Measurements from ENCODE around the gene XPO5. TPM values are rescaled to one million over a fixed set of nuclear protein-coding genes. Genes with fewer than 3 reads are reported as not detected.
"Not testable (repeated sequence)": the region's sequence is repeated elsewhere in the genome, so short reads cannot be mapped to it uniquely, and the experiment has no call there.

The XPO5 gene
- total RNA-seq, 1 donor = 43.2 TPM

DNA sequence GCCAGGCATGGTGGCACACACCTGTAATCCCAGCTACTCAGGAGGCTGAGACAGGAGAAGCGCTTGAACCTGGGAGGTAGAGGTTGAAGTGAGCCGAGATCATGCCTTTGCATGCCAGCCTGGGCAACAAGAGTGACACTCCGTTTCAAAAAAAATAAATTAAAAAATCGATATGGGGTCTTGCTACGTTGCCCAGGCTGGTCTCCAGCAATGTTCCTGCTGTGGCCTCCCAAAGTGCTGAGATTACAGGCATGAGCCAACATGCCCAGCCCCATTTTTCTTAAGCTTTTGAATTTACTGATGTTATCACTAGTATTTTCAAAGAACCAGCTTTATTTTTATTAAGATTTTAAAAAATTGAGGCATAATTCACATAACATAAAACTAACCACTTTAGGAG is 35.3 kb downstream of the XPO5 start:
- no peak overlapping the region for H3K4me3 ChIP-seq (ENCODE audit: low read depth, low read length)
- TF ChIP-seq, protein P1, sequence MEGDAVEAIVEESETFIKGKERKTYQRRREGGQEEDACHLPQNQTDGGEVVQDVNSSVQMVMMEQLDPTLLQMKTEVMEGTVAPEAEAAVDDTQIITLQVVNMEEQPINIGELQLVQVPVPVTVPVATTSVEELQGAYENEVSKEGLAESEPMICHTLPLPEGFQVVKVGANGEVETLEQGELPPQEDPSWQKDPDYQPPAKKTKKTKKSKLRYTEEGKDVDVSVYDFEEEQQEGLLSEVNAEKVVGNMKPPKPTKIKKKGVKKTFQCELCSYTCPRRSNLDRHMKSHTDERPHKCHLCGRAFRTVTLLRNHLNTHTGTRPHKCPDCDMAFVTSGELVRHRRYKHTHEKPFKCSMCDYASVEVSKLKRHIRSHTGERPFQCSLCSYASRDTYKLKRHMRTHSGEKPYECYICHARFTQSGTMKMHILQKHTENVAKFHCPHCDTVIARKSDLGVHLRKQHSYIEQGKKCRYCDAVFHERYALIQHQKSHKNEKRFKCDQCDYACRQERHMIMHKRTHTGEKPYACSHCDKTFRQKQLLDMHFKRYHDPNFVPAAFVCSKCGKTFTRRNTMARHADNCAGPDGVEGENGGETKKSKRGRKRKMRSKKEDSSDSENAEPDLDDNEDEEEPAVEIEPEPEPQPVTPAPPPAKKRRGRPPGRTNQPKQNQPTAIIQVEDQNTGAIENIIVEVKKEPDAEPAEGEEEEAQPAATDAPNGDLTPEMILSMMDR (IDR thresholded peaks at IDR 0.05; ENCODE audit: insufficient read depth, low read depth, low read length) = no peak
- no peak for DNase-seq (ENCODE audit: low read depth)

DNA sequence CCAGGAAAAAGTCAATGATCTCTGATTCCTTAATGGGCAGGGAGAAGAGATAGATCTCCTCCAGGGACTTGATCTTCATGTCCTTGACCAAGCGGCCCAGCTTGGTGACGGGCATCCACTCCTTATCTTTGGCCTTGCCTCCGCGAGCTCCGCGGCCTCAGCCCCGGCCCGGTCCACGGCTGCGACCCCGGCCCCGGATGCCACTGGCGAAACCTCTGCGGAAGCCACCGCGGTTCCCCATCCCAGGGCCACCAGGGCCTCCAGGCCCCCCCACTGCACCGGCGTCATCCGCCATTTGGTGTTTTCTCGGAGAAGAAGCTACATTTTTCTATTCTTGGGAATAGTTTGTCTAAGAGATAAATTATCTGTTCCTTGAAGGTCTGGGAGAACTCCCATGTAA is 36.4 kb downstream of the XPO5 start:
- DNase-seq (ENCODE audit: low read depth); H3K4me3 ChIP-seq (ENCODE audit: low read depth, low read length): not testable (repeated sequence)

DNA sequence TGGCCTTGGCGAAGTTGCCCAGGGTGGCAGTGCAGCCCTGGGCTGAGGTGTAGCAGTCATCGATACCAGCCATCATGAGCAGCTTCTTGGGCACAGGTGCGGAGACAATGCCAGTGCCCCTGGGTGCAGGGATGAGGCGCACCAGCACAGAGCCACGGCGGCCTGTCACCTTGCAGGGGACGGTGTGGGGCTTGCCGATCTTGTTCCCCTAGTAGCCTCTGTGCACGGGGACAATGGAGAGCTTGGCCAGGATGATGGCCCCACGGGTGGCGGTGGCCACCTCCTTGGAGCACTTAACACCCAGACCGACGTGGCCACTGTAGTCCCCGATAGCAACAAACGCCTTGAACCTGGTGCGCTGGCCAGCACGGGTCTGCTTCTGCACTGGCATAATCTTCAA is 36.9 kb downstream of the XPO5 start:
- not testable (repeated sequence) for H3K4me3 ChIP-seq (ENCODE audit: low read depth, low read length); DNase-seq (ENCODE audit: low read depth)

DNA sequence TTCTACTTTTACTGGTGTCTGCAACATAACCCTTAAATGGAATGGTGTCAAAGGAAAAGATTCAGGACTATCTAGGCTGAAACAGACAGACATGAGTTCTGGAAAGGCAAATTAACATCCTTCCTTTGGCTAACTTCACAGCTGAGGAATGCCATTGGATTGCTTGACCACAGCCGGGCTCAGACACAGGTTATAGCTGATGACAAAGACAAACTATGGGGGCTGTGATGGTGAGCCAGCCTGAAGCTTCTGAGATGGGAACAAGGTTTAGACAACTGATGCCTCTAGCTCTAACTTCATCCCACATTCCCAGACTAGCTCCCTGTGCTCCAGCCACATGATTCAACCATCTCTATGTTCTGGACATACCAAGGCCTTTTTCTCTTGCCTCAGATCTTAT is 43.6 kb downstream of the XPO5 start:
- no peak for DNase-seq (ENCODE audit: low read depth)
- TF ChIP-seq, protein P1 (IDR thresholded peaks at IDR 0.05; ENCODE audit: insufficient read depth, low read depth, low read length) = no peak
- H3K4me3 ChIP-seq (ENCODE audit: low read depth, low read length) = no peak overlapping the region

DNA sequence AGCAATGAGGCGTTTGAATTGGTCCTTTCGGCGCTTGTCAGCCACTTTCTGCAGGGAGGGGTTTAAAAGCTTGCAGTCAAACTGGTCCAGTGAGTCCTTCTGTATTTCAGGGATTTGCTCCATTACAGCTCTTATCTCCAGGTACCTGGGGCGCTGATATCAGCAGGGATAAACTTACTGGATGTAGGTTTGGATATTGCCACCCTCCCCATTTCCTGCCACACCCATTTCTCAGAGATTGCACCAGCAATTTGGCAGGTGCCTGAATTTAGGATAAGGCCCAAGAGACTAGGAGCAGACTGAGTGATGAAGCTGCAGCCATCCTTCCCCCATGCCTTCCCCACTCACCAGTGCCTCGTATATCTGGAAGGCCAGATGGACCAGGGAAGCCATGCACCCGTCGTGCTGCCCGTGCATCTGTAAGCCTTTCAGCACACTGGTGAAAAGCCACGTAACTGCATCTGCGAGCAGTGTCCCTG is 51.3 kb downstream of the XPO5 start:
- H3K4me3 ChIP-seq (ENCODE audit: low read depth, low read length) = no peak overlapping the region
- TF ChIP-seq, protein P1 (IDR thresholded peaks at IDR 0.05; ENCODE audit: insufficient read depth, low read depth, low read length) = no peak
- no peak for DNase-seq (ENCODE audit: low read depth)

DNA sequence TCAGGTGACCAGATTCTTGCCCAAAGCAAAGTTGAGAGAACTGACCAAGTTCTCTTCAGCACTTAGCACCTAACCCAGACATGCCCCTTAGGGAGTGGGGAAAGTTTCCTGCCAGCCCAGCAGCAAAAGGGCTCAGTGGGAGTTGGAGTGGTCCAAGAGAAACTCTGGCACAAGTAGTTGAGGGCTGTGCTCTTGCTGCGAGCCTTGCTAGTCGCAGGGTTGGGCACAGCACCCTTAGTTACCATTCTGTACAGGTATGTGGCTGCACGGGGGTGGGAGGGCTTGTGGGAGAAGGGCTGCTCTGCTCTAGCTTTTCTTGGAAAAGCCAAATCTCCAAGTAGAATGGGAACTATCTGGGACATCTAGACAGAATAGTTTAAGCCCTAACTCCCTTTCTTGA is 52.6 kb downstream of the XPO5 start:
- TF ChIP-seq, protein P1 (IDR thresholded peaks at IDR 0.05; ENCODE audit: insufficient read depth, low read depth, low read length) = no peak
- no peak for DNase-seq (ENCODE audit: low read depth)
- H3K4me3 ChIP-seq (ENCODE audit: low read depth, low read length) = no peak overlapping the region

DNA sequence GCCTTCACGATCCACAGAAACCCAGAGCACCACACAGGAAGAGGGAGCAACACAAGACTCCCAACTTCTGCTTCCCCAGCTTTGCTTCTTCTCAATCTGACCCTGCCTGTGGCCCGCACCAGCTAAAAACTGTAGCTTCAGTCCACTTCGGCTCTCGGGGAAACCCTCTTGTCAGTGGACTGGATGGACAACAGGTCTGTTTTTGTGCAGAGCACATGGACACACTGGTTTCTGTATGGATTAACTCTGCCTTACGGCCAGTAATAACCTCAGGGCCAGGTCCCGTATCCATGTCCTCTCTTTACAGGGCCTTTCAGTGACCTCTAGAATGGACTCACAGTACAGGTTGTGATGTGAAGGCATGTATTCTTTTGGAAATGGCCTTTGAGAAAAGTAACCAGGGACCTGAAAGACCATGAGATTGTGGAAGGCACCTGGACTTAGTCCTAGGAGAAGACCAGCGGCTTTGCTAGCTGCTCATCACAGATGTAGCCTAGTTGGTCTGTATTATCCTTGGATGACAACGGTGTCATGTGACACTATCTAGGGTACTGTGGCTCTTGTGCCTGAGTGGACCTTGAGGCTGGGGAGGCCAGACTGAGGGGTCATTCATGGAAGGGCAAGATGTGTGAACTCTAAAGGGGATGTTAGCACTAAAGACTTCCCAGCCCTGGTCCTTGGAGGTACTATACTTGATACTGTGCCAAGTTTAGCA is 53.1 kb downstream of the XPO5 start:
- TF ChIP-seq, protein P1 (IDR thresholded peaks at IDR 0.05; ENCODE audit: insufficient read depth, low read depth, low read length) = no peak
- DNase-seq (ENCODE audit: low read depth) = no peak
- H3K4me3 ChIP-seq (ENCODE audit: low read depth, low read length) = no peak overlapping the region

DNA sequence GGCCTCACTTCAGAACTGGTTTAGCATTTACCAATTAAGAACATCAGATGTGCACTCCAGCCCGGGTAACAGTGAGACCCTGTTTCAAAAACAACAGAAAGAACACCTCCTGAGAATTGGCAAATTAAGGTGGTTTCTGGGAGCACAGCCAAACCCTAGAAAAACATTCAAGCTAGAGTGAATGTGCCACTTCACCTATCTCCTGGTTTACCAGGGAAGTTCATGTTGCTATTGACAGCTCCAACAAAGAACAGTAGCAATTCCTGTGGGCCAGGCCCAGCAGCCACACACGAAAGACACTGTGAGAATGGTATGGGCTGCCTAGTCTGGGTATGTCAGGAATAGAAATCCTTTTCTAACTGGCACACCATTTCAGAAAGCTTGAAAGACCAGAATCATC is 54.0 kb downstream of the XPO5 start:
- DNase-seq (ENCODE audit: low read depth) = no peak
- no peak overlapping the region for H3K4me3 ChIP-seq (ENCODE audit: low read depth, low read length)
- TF ChIP-seq, protein P1 (IDR thresholded peaks at IDR 0.05; ENCODE audit: insufficient read depth, low read depth, low read length) = no peak
